Measurements from ENCODE around the gene COX17.

COX17 gene

GRCh38 chr3:119673875-119674274 lies 3.3 kb downstream of the COX17 start:
- no peak for DNase-seq

GRCh38 chr3:119672776-119673175 lies 4.4 kb downstream of the COX17 start:
- no peak for DNase-seq

DNA sequence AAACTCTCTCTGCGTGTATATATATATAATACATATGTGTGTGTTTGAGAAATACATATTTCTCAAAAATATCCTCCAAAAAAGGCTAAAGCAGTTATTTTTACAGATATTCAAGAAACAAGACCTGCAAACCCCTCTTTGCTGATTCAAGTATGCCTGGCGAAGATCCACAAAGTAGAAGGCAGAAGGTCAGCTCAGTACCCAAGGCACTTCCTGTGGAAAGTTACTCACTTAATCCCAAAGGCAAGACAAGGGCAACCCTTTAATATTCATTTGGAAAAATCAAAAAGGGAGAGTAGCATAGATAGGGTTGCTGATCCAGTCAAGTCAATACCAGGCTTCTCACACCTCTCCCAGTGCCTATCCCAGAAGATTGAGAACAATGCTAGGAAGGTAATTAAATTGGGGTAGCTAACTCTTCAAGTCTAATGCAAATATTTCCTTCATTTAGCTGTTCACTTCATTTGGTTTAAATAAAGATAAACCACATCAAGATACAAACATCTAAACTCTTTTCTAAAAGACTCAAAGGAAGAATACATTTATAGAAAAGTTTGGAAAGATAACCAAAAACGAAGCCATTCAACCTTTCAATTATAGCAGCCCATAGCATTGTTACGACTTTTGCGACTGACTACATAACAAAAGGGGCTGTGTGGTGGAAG lies 7.2 kb downstream of the COX17 start:
- no peak for DNase-seq

DNA sequence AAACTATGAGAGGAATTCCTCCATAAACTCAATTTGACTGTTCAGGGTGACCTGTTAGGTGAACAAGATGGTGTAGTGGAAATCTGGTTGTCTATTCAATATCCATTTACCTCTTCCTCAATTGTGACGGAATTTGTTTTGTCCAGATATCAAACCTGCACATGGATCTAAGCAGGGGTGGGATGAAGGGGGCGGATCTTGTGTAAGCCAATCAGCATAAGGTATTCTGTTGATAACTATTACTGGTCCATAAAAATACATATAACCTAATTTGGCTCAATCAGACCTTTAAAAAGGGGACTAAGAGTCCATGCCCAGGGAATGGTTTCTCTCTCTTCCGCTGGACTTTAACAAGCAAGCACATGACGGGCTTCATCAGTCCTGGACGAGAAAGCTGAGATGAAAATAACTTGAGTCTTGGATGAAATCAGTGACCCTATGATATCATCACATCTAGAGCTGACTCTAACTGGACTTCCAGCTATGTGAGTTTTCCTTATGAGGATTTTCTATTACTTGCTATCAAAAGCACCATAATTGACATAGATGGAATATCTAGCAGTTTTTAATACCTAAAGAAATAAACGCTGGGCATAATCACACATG lies 11.1 kb downstream of the COX17 start:
- DNase-seq = no peak

DNA sequence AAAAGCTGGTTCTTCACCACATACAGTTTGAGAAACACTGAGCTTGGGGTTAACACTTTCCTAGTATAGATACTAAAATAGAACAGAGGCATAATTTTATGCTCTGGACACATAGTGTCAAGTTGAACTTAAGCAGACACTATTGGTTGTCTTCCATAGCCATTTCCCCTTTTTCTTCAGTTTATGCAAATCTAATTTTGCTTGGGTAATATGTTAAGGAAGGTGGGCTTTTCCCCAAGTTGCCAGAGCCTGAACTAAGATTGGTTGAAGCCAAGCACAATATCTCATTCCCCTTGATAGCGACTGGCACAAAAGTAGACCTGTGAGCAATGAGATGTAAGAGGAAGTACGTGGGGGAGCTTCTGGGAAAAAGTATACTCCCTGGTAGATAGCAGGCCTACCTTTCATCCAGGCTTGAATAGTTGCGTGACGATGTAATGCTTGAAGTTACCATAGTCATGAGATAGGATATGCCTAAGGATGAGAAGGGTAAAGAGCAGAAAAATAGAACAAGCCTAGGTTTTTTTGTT lies 12.3 kb downstream of the COX17 start:
- DNase-seq = no peak

DNA sequence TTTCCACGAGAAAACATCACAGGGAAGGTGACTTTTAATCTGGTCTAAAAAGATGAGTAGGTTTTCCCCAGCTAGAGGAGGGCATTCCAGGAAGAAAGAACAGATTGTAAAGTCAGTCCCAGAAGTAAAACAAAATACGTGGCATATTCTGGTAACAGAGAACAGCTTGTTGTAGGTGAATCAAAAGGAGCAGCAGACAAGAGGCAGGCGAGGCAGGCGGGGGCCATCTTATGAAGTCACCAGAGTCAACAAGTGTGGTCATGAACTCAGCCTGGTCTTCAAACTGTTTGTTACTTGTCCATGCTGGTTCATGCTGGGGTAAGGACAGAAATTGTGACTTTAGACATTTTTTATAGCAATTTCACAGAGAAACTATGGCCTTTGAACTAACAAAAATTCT lies 12.8 kb downstream of the COX17 start:
- DNase-seq = no peak

GRCh38 chr3:119663885-119664284 lies 13.3 kb downstream of the COX17 start:
- no peak for DNase-seq

DNA sequence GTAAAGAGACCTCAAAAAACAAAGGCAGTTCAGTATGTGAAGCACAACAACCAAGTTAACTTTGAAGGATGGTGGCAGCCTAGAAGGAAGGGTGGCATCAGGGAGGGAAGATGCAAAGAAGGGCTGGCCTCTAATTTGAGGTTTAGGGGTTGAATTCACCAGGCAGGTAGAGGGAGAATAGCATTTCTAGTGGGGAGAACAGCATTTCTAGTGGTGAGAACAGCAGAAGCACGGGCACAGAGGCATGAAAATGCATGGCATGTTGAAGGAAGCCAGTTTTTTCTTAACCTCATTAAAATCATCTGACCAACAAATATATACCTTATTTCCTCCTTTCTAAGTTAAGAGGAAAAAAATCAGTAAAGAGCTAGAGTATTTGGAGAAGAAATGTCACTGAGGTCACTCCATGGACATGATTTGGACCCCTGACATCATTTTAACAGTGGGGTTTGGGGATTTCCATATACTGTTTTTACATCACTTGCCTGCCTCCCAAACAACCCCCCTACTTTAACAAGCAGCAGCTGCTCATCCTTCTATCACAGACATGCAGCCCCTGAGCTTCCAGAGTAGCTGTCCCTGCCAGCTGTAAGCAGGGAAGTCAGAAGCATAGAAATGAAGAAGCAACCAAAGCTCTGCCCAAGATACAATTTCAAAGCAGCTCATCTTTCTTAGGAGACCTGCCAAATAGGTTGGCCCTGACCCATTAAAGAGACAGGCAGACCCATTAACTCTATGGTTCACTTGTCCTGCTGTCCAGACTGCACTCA lies 14.4 kb downstream of the COX17 start:
- no peak for DNase-seq

- DNase-seq = no peak
Measured at GRCh38 chr3:119660474-119661440, 16.4 kb downstream of the COX17 start, which contains the start of gene POPDC2. Gene POPDC2 (minus strand): TSS chr3:119660589. CDS start chr3:119660423, 166 bp downstream.

DNA sequence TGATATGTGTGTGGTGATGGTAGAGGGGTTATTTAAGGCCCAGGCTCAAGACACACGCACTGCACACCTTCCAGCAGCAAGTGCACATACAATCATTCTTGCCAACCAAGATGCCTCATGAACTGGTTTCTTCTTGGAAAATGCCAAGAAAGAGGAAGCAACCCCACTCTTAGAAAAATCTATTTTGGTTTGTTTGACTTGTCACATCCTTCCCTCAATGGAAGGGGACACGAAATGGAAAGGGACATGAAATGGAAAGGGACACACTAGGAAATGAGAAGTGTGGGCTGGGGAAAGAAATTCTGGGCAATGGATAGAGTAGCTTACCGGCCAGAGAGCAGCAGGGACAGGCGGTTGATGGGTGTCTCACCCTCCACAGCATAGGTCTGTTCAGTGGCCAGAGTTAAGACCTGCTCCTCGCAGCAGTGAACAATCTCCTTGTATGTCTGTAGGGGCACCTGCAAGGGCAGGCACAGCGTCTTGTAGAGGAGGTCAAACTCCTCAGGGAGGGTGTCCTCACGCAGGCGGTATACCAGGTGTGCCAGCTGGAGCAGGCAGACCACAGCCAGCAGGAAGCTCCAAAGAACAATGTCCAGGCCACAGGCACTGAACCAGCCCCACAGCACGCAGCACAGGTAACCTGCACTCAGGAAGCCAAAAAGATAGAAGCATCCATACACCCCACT lies 17.5 kb downstream of the COX17 start:
- no peak for DNase-seq

GRCh38 chr3:119658994-119659393 lies 18.2 kb downstream of the COX17 start:
- DNase-seq = no peak

- no peak for DNase-seq
Measured at GRCh38 chr3:119657887-119658702, 19.1 kb downstream of the COX17 start.

GRCh38 chr3:119653876-119654275 lies 23.3 kb downstream of the COX17 start:
- no peak for DNase-seq

DNA sequence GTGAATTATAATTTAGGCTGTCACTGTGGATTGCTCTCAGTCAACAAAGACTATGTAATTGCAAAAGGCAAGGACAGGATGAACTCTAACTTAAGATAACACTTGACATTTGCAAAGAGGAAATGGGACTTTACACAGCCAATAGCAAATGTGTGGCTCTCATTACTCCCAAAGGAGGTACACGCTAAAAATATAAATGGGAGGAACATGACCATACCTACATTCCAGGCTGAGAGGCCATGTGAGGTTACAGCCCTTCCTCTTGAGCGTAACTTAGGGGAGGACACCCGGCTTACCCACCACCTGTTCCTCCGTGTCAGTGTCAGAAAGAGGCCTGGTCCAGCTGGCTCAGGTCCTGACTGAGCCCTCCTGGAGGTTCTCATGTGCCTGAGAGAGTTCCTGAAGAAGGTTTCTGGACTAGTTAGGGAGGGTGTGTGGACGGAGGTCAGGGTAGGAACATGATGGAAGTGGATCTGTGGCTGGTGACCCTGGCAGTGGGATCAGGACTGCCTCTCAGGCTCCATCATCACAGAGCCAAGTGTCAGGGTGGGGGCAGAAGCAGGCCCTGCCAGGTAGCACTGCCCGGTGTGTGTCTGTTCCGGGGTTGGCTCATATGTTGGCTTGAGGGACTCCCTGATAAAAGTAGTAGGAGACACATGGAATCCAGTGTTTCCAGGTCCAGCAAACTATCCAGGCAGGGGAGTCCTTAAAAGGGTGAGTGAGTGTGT lies 24.7 kb downstream of the COX17 start:
- no peak for DNase-seq

- no peak for DNase-seq
Measured at GRCh38 chr3:119649761-119650160, 27.4 kb downstream of the COX17 start.

- DNase-seq = no peak
Measured at GRCh38 chr3:119647843-119648575, 29.2 kb downstream of the COX17 start.

DNA sequence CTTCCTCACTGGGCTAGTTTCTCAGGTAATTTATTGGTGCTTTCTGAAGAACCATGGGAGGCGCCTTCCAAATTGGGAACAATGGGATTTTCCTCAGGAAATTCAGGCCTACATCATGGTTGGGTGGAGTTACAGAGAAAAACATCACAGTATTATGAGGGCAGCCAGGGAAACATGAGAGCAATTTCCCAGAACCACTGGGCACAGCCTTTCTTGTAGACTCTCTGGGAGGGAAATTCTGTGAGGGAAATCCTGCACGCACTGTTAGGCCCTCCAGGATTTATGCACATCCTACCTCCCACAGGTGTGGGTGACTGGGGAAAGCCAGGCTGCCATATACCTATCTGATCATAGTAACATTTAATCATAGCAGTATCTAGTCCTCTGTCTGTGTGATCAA lies 30.0 kb downstream of the COX17 start:
- no peak for DNase-seq

GRCh38 chr3:119645813-119646212 lies 31.4 kb downstream of the COX17 start:
- DNase-seq = no peak

DNA sequence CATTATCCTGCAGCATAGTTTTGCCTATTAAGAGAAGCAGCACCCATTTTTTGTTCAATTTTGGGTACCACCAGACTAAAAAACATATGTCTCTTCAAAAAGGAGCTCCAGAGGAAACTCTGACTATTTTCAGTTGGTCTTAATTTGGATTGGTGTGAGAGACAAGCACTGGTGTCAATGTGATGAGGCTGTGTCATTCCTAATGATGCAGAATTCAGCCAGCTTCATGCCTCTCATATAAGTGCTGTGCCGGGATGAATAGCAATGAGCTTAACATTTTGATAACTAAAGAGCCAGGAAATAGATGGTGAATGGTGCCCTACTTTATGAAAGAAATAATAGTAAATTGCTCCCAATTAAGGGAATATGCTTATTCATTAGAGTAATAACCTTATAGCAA lies 32.7 kb downstream of the COX17 start:
- no peak for DNase-seq

DNA sequence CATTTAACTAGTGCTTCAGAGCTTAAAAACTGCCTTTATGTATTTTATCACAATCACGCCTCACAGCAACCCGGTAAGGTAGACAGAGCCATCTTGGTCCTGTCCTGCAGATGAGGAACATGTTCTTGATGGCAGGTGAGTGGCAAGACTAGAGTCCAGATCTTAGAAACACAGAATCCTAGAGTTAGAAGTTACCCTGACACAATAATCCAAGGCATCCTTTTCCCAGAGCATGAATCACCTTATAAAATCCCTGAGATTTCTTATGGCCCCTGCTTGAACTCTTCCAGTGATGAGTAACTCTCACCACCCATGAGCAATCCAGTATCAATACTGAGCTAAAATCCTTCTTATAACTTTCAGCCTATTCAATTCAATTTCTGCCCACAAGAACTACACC lies 33.7 kb downstream of the COX17 start:
- DNase-seq = no peak

All from NCI-H526 (cell line).